Activated naive CD8-positive, alpha-beta T cell treated with anti-CD3 and anti-CD28 coated beads for 36 hours (primary cell): ENCODE data around the gene DNAH10. TPM values are rescaled to one million over a fixed set of nuclear protein-coding genes. Genes with fewer than 3 reads are reported as not detected.

Source experiments
- DNase-seq: peaks from one replicate; pipeline ENCODE4 v3.0.0; 2021
- H3K27ac Mint-ChIP-seq: one replicate; pipeline ENCODE4 v1.8.0; 2022; ENCODE audit warnings: mild to moderate bottlenecking, moderate library complexity, mixed read lengths
- H3K27me3 Mint-ChIP-seq: one replicate; pipeline ENCODE4 v1.8.0; 2022; ENCODE audit warnings: mild to moderate bottlenecking, mixed read lengths
- H3K36me3 Mint-ChIP-seq: one replicate; pipeline ENCODE4 v1.8.0; 2021; ENCODE audit warnings: mild to moderate bottlenecking, mixed read lengths
- H3K4me1 Mint-ChIP-seq: one replicate; pipeline ENCODE4 v1.8.0; 2021; ENCODE audit warnings: mixed read lengths
- H3K4me3 Mint-ChIP-seq: one replicate; pipeline ENCODE4 v1.8.0; 2022; ENCODE audit warnings: mild to moderate bottlenecking, moderate library complexity, mixed read lengths
- H3K9me3 Mint-ChIP-seq: one replicate; pipeline ENCODE4 v1.8.0; 2022; ENCODE audit warnings: mixed read lengths
- total RNA-seq, 2 experiments: library from RNA; stranded (reverse); gene quantifications; one replicate each; pipeline ENCODE4 v1.2.3, GENCODE V29; 2021

DNAH10 gene
- total RNA-seq, 2 experiments from 2014 or later, result 0.06 to 0.22 TPM

DNA sequence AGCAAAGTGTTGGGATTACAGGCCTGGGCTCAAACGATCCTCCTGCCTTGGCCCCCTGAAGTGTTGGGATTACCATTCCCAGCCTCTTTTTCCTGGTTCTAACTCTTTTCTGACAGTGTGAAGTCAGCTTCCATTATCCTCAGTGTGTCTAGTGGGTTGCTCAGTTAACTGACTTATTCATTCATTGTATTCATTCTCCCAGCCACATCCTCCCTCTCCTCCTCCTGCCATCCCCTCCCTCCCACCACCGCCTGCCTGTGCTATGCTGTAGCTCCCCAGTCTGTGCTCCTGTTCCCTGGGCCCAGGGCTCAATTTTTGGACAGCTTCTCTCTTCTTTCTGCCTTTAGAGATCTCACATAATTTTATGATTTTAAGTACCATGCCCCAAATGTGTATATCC, 30.5 kb upstream of the DNAH10 start:
- DNase-seq, result no peak
- Mint-ChIP-seq H3K4me1 (peaks cover 7% of the 10 kb centered on the region), H3K36me3 (peaks cover 41% of the 10 kb centered on the region)

DNA sequence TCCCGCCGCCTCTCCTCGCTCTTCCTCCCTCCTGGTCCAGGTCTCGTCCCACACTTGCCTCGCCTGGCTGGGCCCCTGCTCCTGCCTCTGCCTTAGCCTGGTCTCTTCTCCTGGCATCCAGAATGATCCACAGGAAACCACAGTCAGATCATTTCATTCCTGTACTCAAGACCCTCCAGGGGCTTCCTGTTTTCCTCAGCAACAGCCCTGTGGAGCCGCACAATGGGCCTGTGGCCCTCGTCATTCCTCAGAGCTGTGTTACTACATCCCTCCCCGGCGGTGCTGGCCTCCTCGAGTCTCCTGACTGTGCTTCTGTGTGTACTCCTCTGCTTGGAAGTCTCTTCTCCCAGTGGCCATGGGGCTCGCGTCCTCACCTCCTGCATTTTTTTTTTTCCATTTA, 29.9 kb upstream of the DNAH10 start:
- DNase-seq, result no peak
- Mint-ChIP-seq H3K36me3 (peaks cover 45% of the 10 kb centered on the region), H3K4me1 (peaks cover 7% of the 10 kb centered on the region), H3K27ac (no peak overlapping the region), H3K9me3 (no peaks in the 10 kb centered on the region), H3K4me3 (no peak overlapping the region), H3K27me3 (no peaks in the 10 kb centered on the region)

More for the DNA sequence above, 30.5 kb upstream of the DNAH10 start:
- Mint-ChIP-seq H3K27me3 (no peaks in the 10 kb centered on the region), H3K4me3 (no peak overlapping the region), H3K27ac (peak overlapping the region; percentile 26), H3K9me3 (no peaks in the 10 kb centered on the region)

DNA sequence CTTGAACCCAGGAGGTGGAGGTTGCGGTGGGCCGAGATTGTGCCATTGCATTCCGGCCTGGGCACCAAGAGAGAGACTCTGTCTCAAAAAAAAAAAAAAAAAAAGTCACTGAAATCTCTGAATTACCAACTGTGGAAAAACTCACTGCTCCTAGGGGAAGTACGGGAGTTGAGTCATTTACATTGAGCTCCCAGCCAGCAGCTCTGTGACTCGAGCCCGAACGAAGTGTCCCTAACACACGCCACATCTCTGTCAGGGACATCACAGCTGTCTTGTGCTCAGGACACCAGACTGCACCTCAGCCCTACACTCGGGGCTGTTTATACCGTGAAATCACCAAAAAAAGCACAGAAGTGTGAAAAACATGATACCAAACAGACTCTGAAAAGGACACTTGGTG, 28.9 kb upstream of the DNAH10 start:
- no peak for DNase-seq
- Mint-ChIP-seq H3K4me1 (peaks cover 7% of the 10 kb centered on the region), H3K27me3 (no peaks in the 10 kb centered on the region), H3K27ac (no peak overlapping the region), H3K4me3 (no peak overlapping the region), H3K36me3 (peaks cover 45% of the 10 kb centered on the region), H3K9me3 (no peaks in the 10 kb centered on the region)

DNA sequence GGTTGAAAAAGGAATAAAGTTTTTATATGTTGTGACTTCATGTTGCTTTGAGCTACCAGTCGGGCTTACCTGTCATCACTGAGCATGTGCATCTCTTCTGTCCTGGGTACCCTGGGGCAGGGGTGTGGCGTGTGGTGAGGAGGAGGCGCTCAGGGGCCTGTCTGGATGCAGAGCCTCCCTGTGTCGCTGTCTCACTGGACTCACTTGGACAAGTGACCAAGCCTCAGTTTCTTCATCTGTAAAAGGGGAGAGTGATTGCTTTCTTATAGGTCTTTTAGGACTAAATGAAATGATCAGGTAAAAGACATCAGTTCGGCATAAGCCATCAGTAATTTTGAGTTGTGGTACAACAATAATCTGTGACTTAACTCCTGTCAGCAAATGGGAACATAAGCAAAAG, 27.8 kb upstream of the DNAH10 start:
- H3K9me3 Mint-ChIP-seq, result no peaks in the 10 kb centered on the region
- H3K36me3 Mint-ChIP-seq, result peaks cover 42% of the 10 kb centered on the region
- no peaks in the 10 kb centered on the region for H3K27me3 Mint-ChIP-seq
- H3K27ac Mint-ChIP-seq, result no peak overlapping the region
- H3K4me1 Mint-ChIP-seq, result peaks cover 5% of the 10 kb centered on the region
- no peak for DNase-seq
- no peak overlapping the region for H3K4me3 Mint-ChIP-seq

DNA sequence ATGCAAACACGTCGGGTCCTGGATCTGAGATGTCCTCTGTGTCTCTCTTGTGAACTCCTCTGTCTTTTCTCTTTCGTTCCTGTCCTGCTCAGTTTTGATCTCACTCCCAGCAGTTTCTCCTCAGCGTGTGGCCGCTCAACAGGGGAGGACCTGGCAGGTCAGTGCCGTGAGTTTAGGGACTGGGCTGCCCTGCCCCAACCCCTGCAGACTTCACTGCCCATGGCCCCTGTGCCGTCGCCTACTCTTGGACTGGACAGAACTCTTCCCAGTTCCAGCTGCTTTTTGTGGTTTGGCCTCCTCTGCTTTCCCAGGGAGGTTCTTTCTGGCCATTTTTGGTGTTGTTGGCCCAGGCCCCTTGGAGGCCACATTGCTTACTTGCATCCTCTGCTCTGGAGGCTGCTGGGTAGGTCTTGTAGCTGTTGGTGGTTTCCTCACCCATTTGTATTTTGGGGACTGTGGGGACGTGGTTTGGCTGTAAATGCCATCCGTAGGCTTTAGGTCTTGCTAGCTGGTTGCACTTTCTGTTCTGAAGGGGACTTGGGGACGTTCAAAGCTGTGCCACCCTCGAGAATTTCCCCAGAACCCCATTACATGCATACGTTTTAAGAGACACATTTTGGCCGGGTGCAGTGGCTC, 20.0 kb upstream of the DNAH10 start:
- H3K9me3 Mint-ChIP-seq, result no peaks in the 10 kb centered on the region
- peak overlapping the region; percentile 86 for H3K27ac Mint-ChIP-seq
- peak overlapping the region; percentile 36 for H3K4me3 Mint-ChIP-seq
- H3K4me1 Mint-ChIP-seq, result peaks cover 19% of the 10 kb centered on the region
- peak; percentile 46 for DNase-seq
- no peaks in the 10 kb centered on the region for H3K27me3 Mint-ChIP-seq
- peaks cover 37% of the 10 kb centered on the region for H3K36me3 Mint-ChIP-seq

DNA sequence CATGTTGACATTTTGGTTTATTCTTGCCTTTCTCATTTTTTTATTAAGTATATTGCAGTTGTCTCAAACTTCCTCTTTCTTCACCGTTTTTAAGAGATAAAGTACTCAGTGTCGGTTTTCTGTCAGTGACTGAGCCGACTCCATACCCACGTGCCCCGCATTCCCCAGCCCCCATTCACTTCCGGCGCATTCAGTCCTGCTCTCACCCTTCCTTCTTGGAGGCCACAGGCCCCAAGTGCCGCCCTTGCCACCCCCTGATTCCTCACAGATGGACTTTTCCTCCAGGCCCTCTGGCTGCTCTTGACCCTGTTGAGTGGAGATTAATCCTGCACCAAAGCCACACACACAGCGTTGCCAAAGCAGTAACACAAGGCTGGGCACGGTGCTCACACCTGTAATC, 19.1 kb upstream of the DNAH10 start:
- no peak overlapping the region for H3K4me3 Mint-ChIP-seq
- H3K36me3 Mint-ChIP-seq, result peaks cover 44% of the 10 kb centered on the region
- peaks cover 22% of the 10 kb centered on the region for H3K4me1 Mint-ChIP-seq

DNA sequence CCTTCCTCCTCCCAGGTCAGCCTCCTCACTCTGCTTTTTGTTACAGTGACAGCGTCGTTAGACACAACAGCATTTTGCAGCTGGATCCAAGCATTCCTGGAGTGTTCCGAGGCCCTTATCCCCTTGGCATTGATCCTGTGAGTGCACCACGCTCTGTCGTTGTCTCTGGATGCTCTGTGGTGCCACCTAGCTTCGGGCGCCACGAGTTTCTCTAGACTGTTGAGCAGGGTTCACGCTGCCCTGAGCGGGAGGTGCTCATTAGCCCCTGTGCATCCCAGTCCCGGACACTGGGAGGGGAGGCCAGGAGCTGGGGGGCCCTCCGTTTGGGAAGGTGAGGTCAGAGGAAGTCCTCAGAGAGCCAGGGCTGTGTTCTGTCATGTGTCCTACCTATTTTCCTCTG, 17.3 kb upstream of the DNAH10 start:
- Mint-ChIP-seq H3K27ac (no peak overlapping the region), H3K27me3 (no peaks in the 10 kb centered on the region), H3K4me1 (peaks cover 22% of the 10 kb centered on the region), H3K4me3 (no peak overlapping the region), H3K36me3 (peaks cover 44% of the 10 kb centered on the region), H3K9me3 (no peaks in the 10 kb centered on the region)
- no peak for DNase-seq

More for the DNA sequence above, 19.1 kb upstream of the DNAH10 start:
- H3K9me3 Mint-ChIP-seq, result no peaks in the 10 kb centered on the region
- H3K27me3 Mint-ChIP-seq, result no peaks in the 10 kb centered on the region
- peak overlapping the region; percentile 76 for H3K27ac Mint-ChIP-seq
- peak; percentile 13 for DNase-seq

DNA sequence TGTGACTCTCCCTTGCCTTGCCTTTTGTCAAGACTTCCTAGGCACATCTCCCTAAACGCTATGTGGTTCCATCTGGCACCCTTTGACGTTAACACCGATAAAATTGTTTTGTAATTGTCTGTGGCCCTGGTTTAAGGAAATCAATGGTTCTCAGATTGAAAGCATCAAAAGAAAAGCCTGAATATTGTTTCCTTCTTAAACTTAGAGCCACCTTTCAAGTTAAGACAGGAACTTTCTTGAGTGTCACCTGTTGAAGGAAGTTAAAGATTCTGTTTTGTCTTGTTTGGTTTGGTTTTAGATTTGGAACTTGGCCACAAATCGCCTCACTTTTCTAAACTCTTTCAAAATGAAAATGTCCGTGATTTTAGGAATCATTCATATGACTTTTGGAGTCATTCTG, 14.8 kb upstream of the DNAH10 start:
- Mint-ChIP-seq H3K27ac (peak overlapping the region; percentile 26), H3K4me3 (no peak overlapping the region), H3K27me3 (no peaks in the 10 kb centered on the region), H3K9me3 (no peaks in the 10 kb centered on the region), H3K4me1 (peaks cover 14% of the 10 kb centered on the region), H3K36me3 (peaks cover 38% of the 10 kb centered on the region)
- no peak for DNase-seq

DNA sequence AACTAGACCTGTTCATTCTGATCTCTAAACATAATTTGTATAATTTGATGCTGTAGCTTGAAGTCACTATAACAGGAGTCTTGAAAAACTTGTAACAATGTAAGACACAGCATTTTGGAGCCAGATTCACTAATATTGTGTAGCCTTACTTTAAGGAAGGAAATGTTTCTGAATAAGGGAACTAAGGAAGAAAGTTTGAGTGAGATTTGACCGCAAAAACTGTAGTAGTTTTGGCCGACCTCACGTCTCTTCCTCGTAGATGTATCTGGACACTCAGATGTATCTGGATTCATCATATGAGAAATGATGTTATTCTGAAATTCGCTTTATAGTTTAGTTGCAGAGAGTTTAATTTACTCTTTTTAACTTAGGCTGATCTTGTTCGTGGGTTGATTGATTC, 13.9 kb upstream of the DNAH10 start:
- Mint-ChIP-seq H3K27ac (no peak overlapping the region), H3K9me3 (no peaks in the 10 kb centered on the region), H3K4me3 (no peak overlapping the region), H3K4me1 (peaks cover 7% of the 10 kb centered on the region), H3K36me3 (peaks cover 33% of the 10 kb centered on the region), H3K27me3 (no peaks in the 10 kb centered on the region)
- DNase-seq, result no peak

DNA sequence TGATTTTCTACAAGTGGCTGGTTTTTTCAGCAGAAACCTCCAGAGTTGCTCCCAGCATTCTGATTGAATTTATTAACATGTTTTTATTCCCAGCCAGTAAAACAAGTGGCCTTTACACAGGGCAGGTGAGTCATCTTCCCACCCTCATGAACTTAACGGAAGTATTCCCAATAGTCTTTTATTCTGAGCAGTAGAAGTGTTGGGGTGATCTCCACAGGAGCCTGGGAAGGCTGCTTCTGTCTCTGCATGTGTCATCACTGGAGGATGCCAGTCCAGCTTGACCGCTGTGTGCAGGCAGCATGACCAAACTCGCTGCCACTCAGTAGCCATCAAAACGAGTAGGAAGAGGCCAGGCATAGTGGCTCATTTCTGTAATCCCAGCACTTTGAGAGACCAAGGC, 13.4 kb upstream of the DNAH10 start:
- no peak overlapping the region for H3K4me3 Mint-ChIP-seq

DNA sequence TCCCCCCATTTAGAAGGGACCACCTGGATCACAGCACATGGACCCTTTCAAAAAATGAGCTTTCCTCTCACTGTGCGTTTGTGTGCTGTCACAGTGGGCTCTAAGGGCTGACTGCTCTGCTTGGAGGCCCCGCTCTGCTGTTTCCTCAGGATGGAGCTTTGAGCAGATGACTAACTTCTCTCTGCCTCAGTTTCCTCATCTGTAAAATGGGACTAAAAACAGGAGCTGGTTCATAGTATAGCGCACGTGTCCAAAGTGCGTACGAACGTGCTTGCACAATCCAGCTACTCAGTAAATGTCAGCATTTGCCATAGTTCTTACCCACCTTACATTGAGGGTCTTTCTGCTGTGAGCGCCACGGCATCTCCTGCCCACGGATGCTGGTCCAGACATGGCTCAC, 12.7 kb upstream of the DNAH10 start:
- DNase-seq, result no peak
- Mint-ChIP-seq H3K4me3 (no peak overlapping the region), H3K36me3 (peaks cover 35% of the 10 kb centered on the region), H3K9me3 (no peaks in the 10 kb centered on the region), H3K27ac (no peak overlapping the region), H3K27me3 (no peaks in the 10 kb centered on the region), H3K4me1 (peaks cover 6% of the 10 kb centered on the region)

More for the DNA sequence above, 13.4 kb upstream of the DNAH10 start:
- peaks cover 32% of the 10 kb centered on the region for H3K36me3 Mint-ChIP-seq
- no peak overlapping the region for H3K27ac Mint-ChIP-seq
- no peak for DNase-seq
- peaks cover 6% of the 10 kb centered on the region for H3K4me1 Mint-ChIP-seq
- no peaks in the 10 kb centered on the region for H3K27me3 Mint-ChIP-seq
- H3K9me3 Mint-ChIP-seq, result no peaks in the 10 kb centered on the region

DNA sequence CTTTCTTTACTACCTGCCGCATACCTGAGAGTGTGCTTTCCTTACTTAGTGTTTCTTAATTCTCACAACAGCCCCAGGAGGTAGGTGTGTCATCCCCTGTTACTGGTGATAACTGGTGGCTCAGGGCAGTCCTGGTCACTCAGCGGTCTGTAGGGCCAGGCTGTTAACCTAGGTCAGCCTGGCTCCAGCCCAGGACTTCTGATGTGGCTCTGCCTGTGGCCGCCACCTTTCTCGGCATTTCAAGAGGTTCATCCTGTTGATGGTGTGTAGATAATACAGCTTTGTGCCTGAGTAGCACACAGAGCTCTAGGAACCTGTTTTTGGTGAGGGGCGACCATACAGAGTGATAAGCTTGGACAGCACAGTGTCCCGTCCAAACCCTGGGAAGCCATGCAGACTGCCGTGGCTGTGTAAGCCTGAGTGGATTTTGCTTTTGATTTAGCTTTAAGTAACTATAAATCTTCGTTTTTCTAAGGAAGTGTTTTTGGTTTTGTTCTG, 11.9 kb upstream of the DNAH10 start:
- no peak for DNase-seq
- H3K4me3 Mint-ChIP-seq, result no peak overlapping the region
- H3K27me3 Mint-ChIP-seq, result no peaks in the 10 kb centered on the region
- peaks cover 6% of the 10 kb centered on the region for H3K4me1 Mint-ChIP-seq
- no peaks in the 10 kb centered on the region for H3K9me3 Mint-ChIP-seq
- H3K27ac Mint-ChIP-seq, result no peak overlapping the region
- peaks cover 32% of the 10 kb centered on the region for H3K36me3 Mint-ChIP-seq

DNA sequence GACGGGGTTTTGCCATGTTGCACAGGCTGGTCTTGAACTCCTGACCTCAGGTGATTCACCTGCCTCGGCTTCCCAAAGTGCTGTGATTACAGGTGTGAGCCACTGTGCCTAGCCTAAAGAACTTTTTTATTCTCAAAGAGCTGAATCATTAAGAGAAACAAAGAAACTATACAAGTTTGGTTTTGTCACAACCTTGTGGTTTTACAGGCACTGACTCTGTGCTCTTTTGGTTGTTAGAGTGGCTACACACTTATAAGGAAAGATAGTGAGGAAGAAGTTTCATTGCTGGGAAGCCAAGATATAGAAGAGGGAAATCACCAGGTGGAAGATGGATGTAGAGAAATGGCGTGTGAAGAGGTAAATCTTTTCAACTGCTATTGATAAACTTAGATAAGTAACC, 10.1 kb upstream of the DNAH10 start:
- peaks cover 30% of the 10 kb centered on the region for H3K36me3 Mint-ChIP-seq
- H3K27me3 Mint-ChIP-seq, result no peaks in the 10 kb centered on the region
- H3K27ac Mint-ChIP-seq, result no peak overlapping the region
- DNase-seq, result no peak
- H3K9me3 Mint-ChIP-seq, result no peaks in the 10 kb centered on the region
- H3K4me3 Mint-ChIP-seq, result no peak overlapping the region
- H3K4me1 Mint-ChIP-seq, result peaks cover 3% of the 10 kb centered on the region

DNA sequence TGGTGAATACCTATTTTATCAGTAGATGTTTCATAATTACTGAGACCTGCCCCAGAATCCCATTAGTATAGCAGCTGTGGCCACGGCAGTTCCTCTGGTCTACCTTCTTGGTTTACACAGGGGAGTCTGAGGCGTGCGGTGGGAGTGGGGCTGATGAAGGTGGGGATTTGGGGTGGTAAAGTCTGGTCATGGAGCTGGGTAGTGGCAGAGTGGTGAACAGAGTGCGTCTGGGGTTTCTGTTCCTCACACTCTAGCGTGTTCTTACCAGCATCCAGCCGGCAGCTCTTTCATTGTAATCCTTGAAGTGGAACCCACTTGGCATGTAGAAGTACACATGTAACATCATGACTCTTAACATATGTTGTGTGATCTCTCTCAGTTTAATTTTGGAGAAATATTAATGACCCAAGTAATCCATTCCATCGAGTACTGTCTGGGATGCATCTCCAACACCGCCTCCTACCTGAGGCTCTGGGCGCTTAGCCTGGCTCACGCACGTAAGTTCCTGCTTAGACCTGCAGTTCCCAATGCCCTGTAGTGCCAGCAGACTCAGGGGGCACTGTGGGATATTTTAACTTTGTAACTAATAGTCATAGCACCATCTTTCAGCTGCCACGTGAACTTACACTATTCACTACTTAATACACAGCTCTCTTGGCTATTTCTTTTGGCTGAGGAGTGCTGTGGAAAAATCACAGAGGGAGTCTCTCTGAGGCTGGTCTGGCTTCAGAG, 7.9 kb upstream of the DNAH10 start:
- Mint-ChIP-seq H3K4me3 (no peak overlapping the region), H3K9me3 (no peaks in the 10 kb centered on the region), H3K27ac (no peak overlapping the region), H3K4me1 (no peaks in the 10 kb centered on the region), H3K27me3 (no peaks in the 10 kb centered on the region), H3K36me3 (peaks cover 17% of the 10 kb centered on the region)
- no peak for DNase-seq

DNA sequence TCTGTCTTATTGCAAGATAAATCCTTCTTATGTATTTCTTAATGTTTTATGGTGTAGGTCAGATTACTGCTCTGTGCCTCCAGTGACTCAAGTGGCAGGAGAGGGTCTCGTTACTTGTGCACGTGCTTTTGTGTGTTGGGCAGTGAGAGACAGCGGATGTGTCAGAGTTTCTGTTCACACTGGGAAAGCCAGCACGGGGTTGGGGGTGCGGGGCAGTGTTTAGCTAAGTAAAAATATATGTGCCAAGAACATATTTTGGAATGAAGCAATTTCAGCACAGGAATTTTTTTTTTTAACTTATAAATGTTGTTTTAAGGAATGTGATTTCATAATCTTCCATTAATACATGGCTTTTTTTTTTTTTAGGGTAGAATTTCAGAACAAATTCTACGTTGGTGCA, 4.5 kb upstream of the DNAH10 start:
- no peak overlapping the region for H3K27ac Mint-ChIP-seq
- H3K36me3 Mint-ChIP-seq, result peaks cover 8% of the 10 kb centered on the region
- no peaks in the 10 kb centered on the region for H3K27me3 Mint-ChIP-seq
- H3K4me3 Mint-ChIP-seq, result no peak overlapping the region
- DNase-seq, result no peak
- H3K4me1 Mint-ChIP-seq, result peaks cover 5% of the 10 kb centered on the region
- no peaks in the 10 kb centered on the region for H3K9me3 Mint-ChIP-seq
